Stomach (tissue), 9 donors: ENCODE measurements around the gene DDX46. TPM values are rescaled to one million over a fixed set of nuclear protein-coding genes. Genes with fewer than 3 reads are reported as not detected.

Source experiments
- DNase-seq, 2 donors: peaks; one replicate each; pipeline versions ENCODE4 v3.0.0 to v3.0.0-alpha.2; 2013 to 2019
- H3K27ac ChIP-seq, 5 donors: fragments of 200-600 bp in 4 of 5; sonication (generic) in 4 of 5; one replicate each; pipeline ENCODE4 v1.5.1; 2013 to 2019; ENCODE audit warnings: mild to moderate bottlenecking in 1 of 5, moderate library complexity in 1 of 5
- H3K27me3 ChIP-seq, 3 donors: fragments of 200-600 bp; sonication (generic); one replicate each; pipeline ENCODE4 v1.5.1; 2017 to 2019; ENCODE audit warnings: mixed run types in 1 of 3
- H3K36me3 ChIP-seq, 4 donors: fragments of 200-600 bp; sonication (generic); 1 replicate in 3 of 4; 2 replicates in 1 of 4; pipeline ENCODE4 v1.5.1; 2016 to 2019
- H3K4me1 ChIP-seq, 4 donors: fragments of 200-600 bp; sonication (generic); one replicate each; pipeline ENCODE4 v1.5.1; 2016 to 2019
- H3K4me3 ChIP-seq, 4 donors: fragments of 200-600 bp; sonication (generic) in 3 of 4; one replicate each; pipeline ENCODE4 v1.5.1; 2016 to 2019; ENCODE audit warnings: mild to moderate bottlenecking in 1 of 4
- H3K9me3 ChIP-seq, 4 donors: fragments of 200-600 bp; sonication (generic); one replicate each; pipeline ENCODE4 v1.5.1; 2016 to 2019
- CTCF ChIP-seq, 7 experiments: fragments of 450-650 bp in 4 of 7; fragments of 200-600 bp in 3 of 7; sonication (generic) in 3 of 7; IDR thresholded peaks; one replicate each; pipeline ENCODE4 v1.5.1; 2016 to 2019; ENCODE audit warnings: antibody characterized with exemption in 7 of 7, control low read depth in 2 of 7, mild to moderate bottlenecking in 1 of 7
- EP300 ChIP-seq: sonication (generic); formaldehyde crosslinking; IDR thresholded peaks from one replicate; pipeline ENCODE4 v1.6.1; 2017; ENCODE audit warnings: antibody characterized with exemption
- POLR2A ChIP-seq, 4 donors: fragments of 450-650 bp; IDR thresholded peaks; one replicate each; pipeline ENCODE4 v1.6.1; 2016; ENCODE audit warnings: antibody characterized with exemption in 4 of 4, control low read depth in 2 of 4, mild to moderate bottlenecking in 1 of 4, moderate library complexity in 1 of 4
- POLR2AphosphoS5 ChIP-seq, 3 donors: sonication (generic); formaldehyde crosslinking; IDR thresholded peaks; one replicate each; pipeline ENCODE4 v1.6.1; 2016; ENCODE audit warnings: antibody characterized with exemption in 3 of 3
- WGBS, 5 donors: extraction: QIAGEN DNeasy Blood & Tissue Kit in 3 of 5; methylation state at CpG; one replicate each; pipeline versions ENCODE4 v1.1.5 to v1.1.7; 2013 to 2018; 5-methylcytosine and 5-hydroxymethylcytosine counted together
- intact Hi-C: fragments of 100-400 bp; cut with DNase I; formaldehyde crosslinking; loops from one replicate; pipeline ENCODE4 v1.15.1; 2023; ENCODE audit warnings: low total_unique reads
- polyA plus RNA-seq, 3 donors: library from polyadenylated mRNA; stranded (reverse); fragments of 200-250 nt; gene quantifications; one replicate each; pipeline ENCODE4 v1.2.3, GENCODE V29; 2013
- total RNA-seq, 5 donors: library from RNA; depleted of rRNA; stranded (reverse); fragments of >200 nt; gene quantifications; one replicate each; pipeline versions ENCODE4 v1.1.0 to v1.2.3, GENCODE V29; 2014 to 2016
- donor health status: healthy with polysubstance abuse.
- donor health status: Bipolar disorder and iron deficiency.
- donor health status: healthy.

DDX46 gene
- total and polyA plus RNA-seq, 8 donors, result 10.0 to 64.6 (median 32.7) TPM

DNA sequence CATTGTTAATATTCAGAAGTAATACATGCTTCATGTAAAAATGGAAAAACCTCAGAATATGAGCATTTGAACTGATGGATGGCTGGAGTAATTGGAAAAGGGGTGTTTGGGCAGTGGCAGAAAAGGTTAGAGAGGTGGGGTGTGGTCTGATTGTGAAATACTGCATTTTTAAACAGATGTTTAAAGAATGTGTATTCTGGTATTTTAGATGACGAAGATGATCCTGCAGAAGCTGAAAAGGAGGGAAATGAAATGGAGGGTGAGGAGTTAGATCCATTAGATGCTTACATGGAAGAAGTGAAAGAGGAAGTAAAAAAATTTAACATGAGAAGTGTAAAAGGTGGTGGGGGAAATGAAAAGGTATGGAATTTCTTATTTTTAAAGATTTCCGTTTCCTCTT is 18.8 kb downstream of the DDX46 start:
- Histone ChIP-seq H3K4me1 (no peaks in the 10 kb centered on the region), H3K36me3 (peaks cover 46 to 100% (median 99%) of the 10 kb centered on the region in 4 donors), H3K4me3 (no peak overlapping the region), H3K27me3 (no peaks in the 10 kb centered on the region), H3K27ac (no peak overlapping the region), H3K9me3 (no peaks in the 10 kb centered on the region)
- intact Hi-C loops, result no loop called here
- 84 to 97% (median 89%) methylated on average over 2 of the region's 2 CpGs for WGBS, 5 donors
- TF ChIP-seq EP300 (no peak), CTCF (IDR thresholded peaks at IDR 0.05) (no peak), POLR2AphosphoS5 (IDR thresholded peaks at IDR 0.05) (no peak), POLR2A (IDR thresholded peaks at IDR 0.05) (no peak)
- DNase-seq, result no peak

- Histone ChIP-seq H3K9me3 (no peaks in the 10 kb centered on the region), H3K27ac (no peak overlapping the region), H3K36me3 (peaks cover 46 to 100% (median 100%) of the 10 kb centered on the region in 4 donors), H3K27me3 (no peaks in the 10 kb centered on the region), H3K4me3 (no peak overlapping the region), H3K4me1 (no peaks in the 10 kb centered on the region)
- no peak for DNase-seq
- 47 to 69% (median 50%) methylated on average over 4 of the region's 4 CpGs for WGBS, 5 donors
- intact Hi-C loops, result no loop called here
- TF ChIP-seq POLR2A (IDR thresholded peaks at IDR 0.05) (no peak), POLR2AphosphoS5 (IDR thresholded peaks at IDR 0.05) (no peak), CTCF (IDR thresholded peaks at IDR 0.05) (no peak), EP300 (no peak)
These were observed 25.8 kb downstream of the DDX46 start for GRCh38 chr5:134784241-134784920.

GRCh38 chr5:134784946-134785620 is 26.5 kb downstream of the DDX46 start:
- TF ChIP-seq CTCF (IDR thresholded peaks at IDR 0.05) (no peak), POLR2AphosphoS5 (IDR thresholded peaks at IDR 0.05) (no peak), EP300 (no peak), POLR2A (IDR thresholded peaks at IDR 0.05) (no peak)
- no peaks in the 10 kb centered on the region for H3K4me1 ChIP-seq
- H3K27me3 ChIP-seq, result no peaks in the 10 kb centered on the region
- H3K4me3 ChIP-seq, result no peak overlapping the region
- no peak for DNase-seq
- no peaks in the 10 kb centered on the region for H3K9me3 ChIP-seq
- WGBS, 5 donors, result 61 to 81% (median 77%) methylated on average over 3 of the region's 3 CpGs
- peaks cover 48 to 100% (median 99%) of the 10 kb centered on the region in 4 donors for H3K36me3 ChIP-seq
- H3K27ac ChIP-seq, result no peak overlapping the region
- intact Hi-C loops, result no loop called here

GRCh38 chr5:134787692-134788091 is 29.1 kb downstream of the DDX46 start:
- Histone ChIP-seq H3K27ac (no peak overlapping the region), H3K4me3 (no peak overlapping the region), H3K9me3 (no peaks in the 10 kb centered on the region), H3K36me3 (peaks cover 55 to 100% (median 99%) of the 10 kb centered on the region in 4 donors), H3K4me1 (no peaks in the 10 kb centered on the region), H3K27me3 (no peaks in the 10 kb centered on the region)
- intact Hi-C loops, result no loop called here
- WGBS, 5 donors, result 84 to 100% (median 95%) methylated on average over 1 of the region's 1 CpG
- no peak for DNase-seq
- TF ChIP-seq POLR2AphosphoS5 (IDR thresholded peaks at IDR 0.05), result no peak
- TF ChIP-seq CTCF (IDR thresholded peaks at IDR 0.05), result no peak
- TF ChIP-seq EP300, result no peak
- no peak for TF ChIP-seq POLR2A (IDR thresholded peaks at IDR 0.05)
